GM21360 (cell line): ENCODE results near the gene SYNCRIP.
"Not testable (repeated sequence)": the region's sequence is repeated elsewhere in the genome, so short reads cannot be mapped to it uniquely, and the experiment has no call there.

Experiments used
- ATAC-seq: cut with Tn5 transposase; IDR thresholded peaks from one replicate; pipeline ENCODE4 v1.9.1; 2021; ENCODE audit warnings: mild to moderate bottlenecking, moderate library complexity; ENCODE audit not compliant: unreplicated experiment

SYNCRIP gene

DNA sequence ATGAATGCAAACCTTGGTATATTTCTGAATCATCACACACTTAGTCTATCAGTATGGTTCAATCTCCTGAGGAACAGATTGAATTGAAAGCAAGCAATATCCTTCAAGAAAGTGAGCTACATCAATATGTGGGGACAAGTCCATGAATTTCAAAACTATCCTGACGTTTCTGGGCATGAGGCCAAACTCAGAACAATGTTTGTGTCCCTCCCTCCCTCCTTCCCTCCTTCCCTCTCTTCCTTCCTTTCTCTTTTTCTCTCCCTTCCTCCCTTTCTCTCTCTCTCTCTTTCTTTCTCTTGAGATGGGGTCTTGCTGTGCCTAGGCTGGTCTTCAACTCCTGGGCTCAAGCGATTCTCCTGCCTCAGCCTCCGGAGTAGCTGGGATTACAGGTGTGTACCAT lies 27.9 kb upstream of the SYNCRIP start:
- no peak for ATAC-seq

- ATAC-seq = peak; percentile 94
Observed at GRCh38 chr6:85669735-85670194, 27.1 kb upstream of the SYNCRIP start.

GRCh38 chr6:85662251-85662650 lies 19.6 kb upstream of the SYNCRIP start:
- ATAC-seq = no peak

DNA sequence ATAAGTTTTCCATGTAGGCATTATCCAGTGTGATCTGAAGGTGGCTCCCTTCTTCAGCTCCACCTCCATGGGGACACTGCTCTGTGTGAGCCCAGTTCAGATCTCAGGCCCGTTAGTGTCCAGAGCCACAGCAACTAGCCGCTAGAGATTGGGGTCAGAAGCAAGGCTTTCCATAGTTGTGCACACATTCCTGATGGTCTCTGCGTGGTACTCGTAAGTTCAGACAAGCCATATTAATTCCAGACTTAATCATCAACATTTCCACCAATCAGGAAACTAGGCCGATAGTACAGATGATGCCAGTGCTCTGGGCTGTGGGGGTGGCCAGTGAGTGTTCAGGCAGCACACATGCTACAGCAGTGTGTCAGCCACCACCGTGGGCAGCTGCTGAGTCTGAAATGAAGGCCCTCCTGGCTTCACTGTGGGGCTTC lies 17.5 kb upstream of the SYNCRIP start:
- no peak for ATAC-seq

DNA sequence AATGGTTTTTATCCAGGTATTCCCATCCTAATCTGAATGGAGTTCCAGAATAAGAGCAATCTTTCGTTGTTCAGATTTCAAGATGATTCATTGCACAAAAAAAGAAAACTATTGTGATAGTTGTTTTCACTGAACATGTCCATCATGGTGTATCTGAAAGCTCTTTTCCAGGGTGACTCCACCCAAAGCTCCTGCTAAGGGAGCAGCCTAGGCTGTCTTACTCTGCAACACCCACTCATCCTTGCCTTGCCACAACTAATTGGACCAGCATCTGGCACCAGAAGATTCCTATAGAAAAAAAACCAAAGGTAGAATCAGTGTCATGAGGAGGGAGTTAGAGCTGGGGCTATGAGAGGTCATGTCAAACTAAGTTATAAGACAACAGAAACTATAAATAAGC lies 7.9 kb upstream of the SYNCRIP start:
- ATAC-seq = no peak

DNA sequence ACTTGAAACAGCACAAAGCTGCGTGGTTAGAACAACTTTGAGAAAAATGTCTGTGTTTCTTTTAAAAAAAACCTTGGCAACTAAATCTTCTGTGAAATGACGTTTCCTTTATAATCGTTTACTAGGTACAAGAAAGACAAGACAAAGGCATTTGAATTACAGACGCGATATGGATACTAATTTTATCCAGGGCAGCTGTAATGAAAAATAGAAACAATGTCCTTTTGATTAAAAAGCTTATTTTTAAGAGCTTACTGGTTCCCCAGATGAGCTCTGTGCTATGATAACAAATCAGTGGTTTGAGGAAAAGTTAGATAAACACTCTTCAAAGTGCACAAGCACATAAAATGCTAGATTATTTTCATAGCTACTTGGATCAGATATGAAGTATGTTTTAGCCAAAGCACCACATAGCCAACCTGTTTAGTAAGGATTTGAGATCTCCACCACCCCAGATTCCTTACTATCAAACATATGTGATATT lies 1.6 kb upstream of the SYNCRIP start:
- no peak for ATAC-seq

DNA sequence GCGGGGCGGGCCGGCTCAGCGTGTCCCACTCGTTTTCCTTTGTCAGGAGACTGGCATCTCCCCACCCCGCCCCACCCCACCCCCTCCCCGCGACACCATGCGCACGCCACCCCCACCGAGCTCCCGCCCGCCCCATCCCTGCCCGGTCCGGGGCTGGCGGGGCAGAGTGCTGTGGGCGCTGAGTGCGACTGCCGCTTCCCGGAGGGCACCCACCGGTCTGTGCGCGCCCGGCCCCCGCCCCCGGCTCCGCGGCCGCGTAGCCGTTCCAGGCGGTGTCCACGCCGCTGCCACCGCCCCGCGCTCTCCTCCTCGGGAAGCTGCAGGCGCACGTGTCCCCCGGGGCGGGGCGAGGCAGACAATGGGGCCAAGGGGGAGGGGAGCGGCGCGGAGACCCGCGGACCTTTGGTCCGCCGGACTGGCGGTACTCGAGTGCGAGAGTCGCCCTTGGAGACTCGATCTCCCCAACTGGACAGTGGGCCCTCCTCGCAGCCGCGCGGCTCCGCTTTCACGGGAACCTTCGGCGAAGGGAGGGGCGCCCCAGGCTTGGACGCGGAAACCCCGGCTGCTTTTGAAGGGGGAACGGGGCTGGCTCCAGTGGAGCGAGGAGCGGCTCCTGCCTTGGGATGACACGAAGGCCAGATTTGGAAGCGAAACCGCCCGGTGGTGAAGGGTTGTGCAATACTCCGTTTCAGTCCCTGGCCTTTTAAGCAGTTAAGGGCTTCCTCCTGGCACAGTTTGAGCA lies 1.0 kb upstream of the SYNCRIP start:
- ATAC-seq = peak; percentile 63

- no peak for ATAC-seq
Observed at GRCh38 chr6:85641897-85642773, 551 bp downstream of the SYNCRIP start.

DNA sequence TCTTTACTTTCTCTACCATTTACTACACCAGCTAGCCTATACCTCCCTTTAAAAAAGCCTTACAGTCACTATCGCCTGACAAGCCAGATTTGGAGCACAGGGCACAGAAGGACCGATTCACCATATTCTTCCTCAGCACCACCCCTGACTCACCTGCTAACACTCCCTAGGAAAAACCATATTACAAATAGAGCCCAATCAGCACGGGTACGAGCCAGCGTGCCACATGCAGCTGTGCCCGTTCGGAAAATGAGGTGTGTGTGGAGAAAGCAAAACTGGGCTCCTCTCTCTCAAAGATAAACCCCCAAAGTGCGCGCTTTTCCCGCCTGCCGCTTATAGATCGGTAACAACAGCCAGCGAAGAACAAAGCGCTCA lies 1.2 kb downstream of the SYNCRIP start:
- ATAC-seq = no peak

GRCh38 chr6:85640821-85641220 lies 1.9 kb downstream of the SYNCRIP start:
- ATAC-seq = no peak

GRCh38 chr6:85637579-85637978 lies 5.1 kb downstream of the SYNCRIP start:
- ATAC-seq = no peak

- ATAC-seq = no peak
Observed at GRCh38 chr6:85632164-85632942, 10.3 kb downstream of the SYNCRIP start.

DNA sequence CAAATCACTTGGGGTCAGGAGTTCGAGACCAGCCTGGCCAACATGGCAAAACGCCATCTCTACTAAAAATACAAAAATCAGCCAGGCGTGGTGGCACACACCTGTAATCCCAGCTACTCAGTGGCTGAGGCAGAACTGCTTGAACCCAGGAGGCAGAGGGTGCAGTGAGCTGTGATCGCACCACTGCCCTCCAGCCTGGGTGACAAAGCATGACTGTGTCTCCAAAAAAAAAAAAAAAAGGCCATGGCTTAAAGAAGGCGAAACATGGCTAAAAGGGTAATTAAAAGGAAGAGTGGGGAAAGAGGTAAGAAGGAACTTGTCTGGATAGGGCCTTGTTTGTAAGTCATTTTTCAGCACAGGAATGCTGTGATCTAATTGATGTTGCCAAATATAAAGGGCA lies 11.6 kb downstream of the SYNCRIP start:
- ATAC-seq = not testable (repeated sequence)

DNA sequence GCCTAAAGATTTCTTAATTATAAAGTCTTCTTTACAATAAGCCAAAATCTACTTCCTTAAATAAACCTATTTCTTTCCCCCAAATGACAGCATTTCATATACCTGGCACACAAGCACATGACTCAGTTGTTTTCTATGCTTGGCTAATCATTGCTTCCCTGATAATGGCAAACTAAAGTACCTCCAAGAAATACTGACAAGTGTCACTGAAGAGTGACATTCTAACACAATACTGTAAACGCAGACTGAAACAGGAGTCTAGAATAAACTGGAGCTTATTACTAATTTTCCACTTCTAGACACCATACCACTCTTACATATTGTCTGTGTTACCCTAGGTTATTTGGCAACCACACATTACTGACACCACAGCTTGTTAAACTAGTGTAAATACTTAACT lies 14.3 kb downstream of the SYNCRIP start:
- ATAC-seq = no peak

GRCh38 chr6:85620308-85620707 lies 22.4 kb downstream of the SYNCRIP start:
- ATAC-seq = no peak

DNA sequence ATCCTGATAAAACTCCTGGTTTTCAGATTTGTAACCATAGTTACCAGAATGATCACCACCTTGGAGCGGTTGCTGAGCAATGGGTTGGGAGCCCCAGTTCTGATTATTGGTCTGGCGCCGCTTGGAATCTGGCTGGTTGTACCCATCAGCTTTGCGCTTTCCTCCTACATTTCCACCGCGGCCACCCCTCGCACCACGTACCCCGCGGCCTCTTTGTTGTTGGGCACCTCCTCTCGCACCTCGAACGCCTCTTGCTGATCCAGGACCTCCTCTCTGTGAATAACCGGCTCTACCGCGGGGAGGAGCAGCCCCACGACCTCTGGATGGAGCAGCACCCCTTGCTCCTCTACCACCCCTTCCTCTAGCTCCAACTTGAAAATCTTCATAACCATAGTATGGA lies 27.9 kb downstream of the SYNCRIP start:
- no peak for ATAC-seq

- no peak for ATAC-seq
Observed at GRCh38 chr6:85612690-85613474, 29.8 kb downstream of the SYNCRIP start.

DNA sequence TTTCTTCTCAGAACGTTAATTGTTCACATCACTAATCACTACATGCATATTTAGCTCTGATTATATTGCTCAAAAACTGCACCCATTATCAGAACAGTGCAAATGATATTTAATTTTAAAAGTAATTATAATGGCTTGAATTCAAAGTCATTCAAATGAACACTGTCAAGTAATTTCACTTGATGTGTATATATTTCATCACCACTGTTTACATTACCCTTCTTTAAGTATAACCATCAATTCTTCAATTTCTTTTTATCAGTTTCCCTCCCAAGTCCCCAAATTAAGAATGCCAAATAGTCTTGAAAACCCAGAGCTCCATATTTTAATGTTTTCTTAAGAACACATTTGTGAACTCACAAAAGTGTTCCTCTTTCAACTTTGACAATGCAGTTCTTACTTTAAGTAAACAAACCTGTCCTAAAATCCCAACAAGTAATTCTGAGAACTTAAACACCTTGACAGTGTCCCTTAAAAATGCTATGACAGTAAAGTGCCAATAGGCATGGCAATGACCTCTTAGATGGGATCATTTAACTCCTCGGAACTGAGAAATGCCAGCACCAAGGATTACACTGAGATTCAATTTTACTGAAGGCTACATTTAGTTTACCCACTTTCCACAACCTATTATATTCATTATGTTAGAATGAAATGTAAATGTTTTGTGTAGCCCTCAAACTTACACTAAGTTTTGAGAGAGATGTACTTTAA lies 32.3 kb downstream of the SYNCRIP start:
- no peak for ATAC-seq

GRCh38 chr6:85602100-85602499 lies 40.6 kb downstream of the SYNCRIP start:
- no peak for ATAC-seq
